ENCODE data around the gene DPF1.
"Not testable (repeated sequence)": the region's sequence is repeated elsewhere in the genome, so short reads cannot be mapped to it uniquely, and the experiment has no call there.

DPF1 gene

GRCh38 chr19:38263689-38264485 is 39.9 kb upstream of the DPF1 start:
- no peak overlapping the region for H3K27ac ChIP-seq (ENCODE audit: low read depth, low read length)
- no peaks in the 10 kb centered on the region for H3K4me1 ChIP-seq (ENCODE audit: control insufficient read depth, insufficient read depth, low read length, unreplicated experiment)
- no peak overlapping the region for H2AFZ ChIP-seq (ENCODE audit: low read length, unreplicated experiment)
- H3K79me2 ChIP-seq (ENCODE audit: control insufficient read depth, insufficient read depth, low read length, unreplicated experiment): no peaks in the 10 kb centered on the region
- peak overlapping the region; percentile 61 for H3K4me3 ChIP-seq (ENCODE audit: low read depth, low read length)
- no peaks in the 10 kb centered on the region for H3K36me3 ChIP-seq (ENCODE audit: insufficient read depth, low read length)
- 0 out of 2 replicates have a peak, but pooled peaks cover 3% of the 10 kb centered on the region for H3K27me3 ChIP-seq (ENCODE audit: insufficient read depth, low read length)

DNA sequence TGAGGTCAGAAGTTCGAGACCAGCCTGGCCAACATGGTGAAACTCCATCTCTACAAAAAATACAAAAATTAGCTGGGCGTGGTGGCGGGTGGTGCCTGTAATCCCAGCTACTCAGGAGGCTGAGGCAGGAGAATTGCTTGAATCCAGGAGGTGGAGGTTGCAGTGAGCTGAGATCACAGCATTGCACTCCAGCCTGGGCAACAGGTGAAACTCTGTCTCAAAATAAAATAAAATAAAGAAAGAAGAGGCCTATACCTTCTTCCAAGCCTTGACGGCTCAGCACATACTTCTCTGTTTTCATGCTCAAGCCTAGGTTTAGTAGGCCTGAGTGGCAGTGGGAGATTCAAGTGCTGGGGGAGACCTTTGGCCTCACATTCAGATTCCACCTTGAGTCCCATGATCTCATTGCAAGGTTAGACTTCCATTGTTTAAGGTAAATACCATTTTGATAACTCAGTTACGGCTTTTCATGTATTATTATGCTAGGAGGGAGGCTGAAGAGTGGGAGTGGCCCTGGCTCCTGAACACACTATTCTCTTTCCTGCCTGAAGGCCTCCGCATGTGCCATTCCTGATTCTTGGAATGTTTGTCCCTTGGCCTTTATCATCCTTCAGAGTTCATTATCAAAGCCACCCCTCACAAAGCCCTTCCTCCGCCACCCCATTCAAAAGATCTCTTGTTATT is 38.7 kb upstream of the DPF1 start:
- Histone ChIP-seq H3K4me1 (ENCODE audit: control insufficient read depth, insufficient read depth, low read length, unreplicated experiment) (no peaks in the 10 kb centered on the region), H3K79me2 (ENCODE audit: control insufficient read depth, insufficient read depth, low read length, unreplicated experiment) (no peaks in the 10 kb centered on the region), H3K27ac (ENCODE audit: low read depth, low read length) (no peak overlapping the region), H3K27me3 (ENCODE audit: insufficient read depth, low read length) (0 out of 2 replicates have a peak, but pooled peaks cover 3% of the 10 kb centered on the region), H2AFZ (ENCODE audit: low read length, unreplicated experiment) (no peak overlapping the region), H3K36me3 (ENCODE audit: insufficient read depth, low read length) (no peaks in the 10 kb centered on the region), H3K4me3 (ENCODE audit: low read depth, low read length) (no peak overlapping the region)

GRCh38 chr19:38261942-38262341 is 37.9 kb upstream of the DPF1 start:
- not testable (repeated sequence) for H3K36me3 ChIP-seq (ENCODE audit: insufficient read depth, low read length); H3K79me2 ChIP-seq (ENCODE audit: control insufficient read depth, insufficient read depth, low read length, unreplicated experiment); H3K27me3 ChIP-seq (ENCODE audit: insufficient read depth, low read length); H3K4me1 ChIP-seq (ENCODE audit: control insufficient read depth, insufficient read depth, low read length, unreplicated experiment); H2AFZ ChIP-seq (ENCODE audit: low read length, unreplicated experiment); H3K27ac ChIP-seq (ENCODE audit: low read depth, low read length); H3K4me3 ChIP-seq (ENCODE audit: low read depth, low read length)

DNA sequence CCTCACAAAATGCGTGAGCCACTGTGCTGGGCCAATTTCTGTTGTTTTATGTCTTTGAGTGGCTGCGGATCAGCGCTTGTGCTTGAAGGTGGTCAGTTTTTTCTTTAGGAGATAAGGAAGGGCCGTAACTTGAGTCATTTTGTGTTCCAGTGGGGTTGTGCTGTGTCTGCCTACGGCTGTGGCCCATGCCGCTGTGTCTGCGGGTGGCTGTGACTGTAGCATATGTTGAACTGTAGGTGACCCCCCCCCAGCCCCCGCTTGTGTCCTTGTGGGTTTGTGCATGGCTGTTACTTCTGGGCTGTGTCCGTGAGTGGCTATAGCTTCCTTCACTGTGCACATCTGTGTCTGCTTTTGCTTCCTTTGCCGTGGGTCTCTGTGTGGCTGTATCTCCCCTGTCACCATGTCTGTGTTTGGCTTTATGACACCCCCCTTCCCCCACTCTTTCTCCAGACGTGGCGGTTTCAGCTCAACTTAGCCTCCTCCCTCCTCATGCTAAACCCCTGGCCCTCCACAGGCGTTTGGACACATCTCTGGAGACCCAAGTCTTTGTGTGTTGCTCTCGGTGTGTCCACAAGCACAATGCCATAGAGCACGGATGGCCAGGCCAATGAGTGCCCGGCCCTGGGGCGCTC is 31.5 kb upstream of the DPF1 start:
- Histone ChIP-seq H3K4me3 (ENCODE audit: low read depth, low read length) (no peak overlapping the region), H2AFZ (ENCODE audit: low read length, unreplicated experiment) (no peak overlapping the region), H3K4me1 (ENCODE audit: control insufficient read depth, insufficient read depth, low read length, unreplicated experiment) (peaks cover 4% of the 10 kb centered on the region), H3K79me2 (ENCODE audit: control insufficient read depth, insufficient read depth, low read length, unreplicated experiment) (no peaks in the 10 kb centered on the region), H3K27ac (ENCODE audit: low read depth, low read length) (no peak overlapping the region), H3K27me3 (ENCODE audit: insufficient read depth, low read length) (peaks cover 5% of the 10 kb centered on the region; the same call in 1 of the 2 replicates), H3K36me3 (ENCODE audit: insufficient read depth, low read length) (no peaks in the 10 kb centered on the region)

- no peak overlapping the region for H3K27ac ChIP-seq (ENCODE audit: low read depth, low read length)
- no peak overlapping the region for H2AFZ ChIP-seq (ENCODE audit: low read length, unreplicated experiment)
- peaks cover 4% of the 10 kb centered on the region for H3K4me1 ChIP-seq (ENCODE audit: control insufficient read depth, insufficient read depth, low read length, unreplicated experiment)
- no peak overlapping the region for H3K4me3 ChIP-seq (ENCODE audit: low read depth, low read length)
- H3K36me3 ChIP-seq (ENCODE audit: insufficient read depth, low read length): no peaks in the 10 kb centered on the region
- no peaks in the 10 kb centered on the region for H3K79me2 ChIP-seq (ENCODE audit: control insufficient read depth, insufficient read depth, low read length, unreplicated experiment)
- peaks cover 5% of the 10 kb centered on the region; the same call in 1 of the 2 replicates for H3K27me3 ChIP-seq (ENCODE audit: insufficient read depth, low read length)
Measured at GRCh38 chr19:38253788-38254187, 29.8 kb upstream of the DPF1 start.

DNA sequence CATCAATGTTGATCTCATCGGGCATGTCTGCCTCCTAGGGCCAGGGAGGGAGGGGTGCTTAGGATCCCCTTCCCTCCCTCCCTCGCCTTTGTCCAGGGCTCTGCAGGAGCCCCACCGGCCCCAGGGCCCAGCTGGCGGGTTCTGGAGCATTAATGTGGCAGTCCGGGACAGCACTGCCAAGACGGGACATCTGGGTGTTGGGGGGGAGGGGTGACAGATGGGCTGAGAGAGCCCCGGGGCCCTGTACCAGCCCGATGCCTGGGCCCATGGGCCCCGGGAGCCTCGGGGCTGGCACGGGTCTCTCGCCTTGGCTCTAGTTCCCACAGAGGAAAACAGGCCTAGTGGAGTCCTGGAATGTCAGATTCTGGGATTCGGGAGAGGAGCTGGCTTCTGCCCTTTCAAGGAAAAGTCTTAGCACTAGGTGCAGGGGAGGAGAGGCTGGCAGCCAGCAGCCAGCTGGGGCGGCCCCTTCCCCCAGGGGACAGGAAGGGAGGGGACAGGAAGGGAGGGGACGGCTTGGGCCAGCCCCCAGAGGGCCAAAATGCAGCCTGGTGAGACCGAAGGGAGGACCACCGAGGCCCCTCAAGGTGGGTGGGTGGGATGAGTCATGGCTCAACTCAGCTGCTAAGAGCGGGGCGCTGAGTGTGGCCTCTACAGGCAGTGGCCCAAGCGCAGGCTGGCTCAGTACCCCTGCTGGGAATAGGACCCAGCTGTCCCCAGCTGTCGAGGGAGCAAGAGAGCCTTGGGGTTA is 29.1 kb upstream of the DPF1 start:
- H3K27me3 ChIP-seq (ENCODE audit: insufficient read depth, low read length): peaks cover 5% of the 10 kb centered on the region; the same call in 1 of the 2 replicates
- H3K79me2 ChIP-seq (ENCODE audit: control insufficient read depth, insufficient read depth, low read length, unreplicated experiment): no peaks in the 10 kb centered on the region
- no peaks in the 10 kb centered on the region for H3K36me3 ChIP-seq (ENCODE audit: insufficient read depth, low read length)
- no peak overlapping the region for H3K4me3 ChIP-seq (ENCODE audit: low read depth, low read length)
- H2AFZ ChIP-seq (ENCODE audit: low read length, unreplicated experiment): no peak overlapping the region
- peaks cover 4% of the 10 kb centered on the region for H3K4me1 ChIP-seq (ENCODE audit: control insufficient read depth, insufficient read depth, low read length, unreplicated experiment)
- no peak overlapping the region for H3K27ac ChIP-seq (ENCODE audit: low read depth, low read length)

DNA sequence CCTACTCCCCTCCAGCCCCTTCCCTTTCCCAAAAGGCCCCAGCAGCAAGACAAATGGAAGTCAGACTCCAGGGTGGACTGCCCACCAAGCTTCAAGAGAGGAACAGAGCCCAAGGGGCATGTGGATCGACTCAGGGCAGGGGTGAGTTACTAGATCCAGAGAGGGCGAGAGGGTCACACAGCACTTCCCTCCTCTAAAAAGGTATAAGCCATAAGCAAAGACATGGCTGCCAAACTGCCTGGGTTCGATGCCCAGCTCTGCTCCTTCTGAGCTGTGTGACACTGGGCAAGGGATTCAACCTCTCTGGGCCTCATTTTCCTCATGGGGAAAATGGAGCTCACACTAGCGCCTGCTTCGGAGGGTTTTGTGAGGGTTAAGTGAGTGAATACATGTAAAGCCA is 28.4 kb upstream of the DPF1 start:
- peaks cover 4% of the 10 kb centered on the region for H3K4me1 ChIP-seq (ENCODE audit: control insufficient read depth, insufficient read depth, low read length, unreplicated experiment)
- no peaks in the 10 kb centered on the region for H3K79me2 ChIP-seq (ENCODE audit: control insufficient read depth, insufficient read depth, low read length, unreplicated experiment)
- no peaks in the 10 kb centered on the region for H3K36me3 ChIP-seq (ENCODE audit: insufficient read depth, low read length)
- no peak overlapping the region for H2AFZ ChIP-seq (ENCODE audit: low read length, unreplicated experiment)
- no peak overlapping the region for H3K4me3 ChIP-seq (ENCODE audit: low read depth, low read length)
- no peak overlapping the region for H3K27ac ChIP-seq (ENCODE audit: low read depth, low read length)
- peaks cover 5% of the 10 kb centered on the region; the same call in 1 of the 2 replicates for H3K27me3 ChIP-seq (ENCODE audit: insufficient read depth, low read length)

GRCh38 chr19:38251564-38252051 is 27.6 kb upstream of the DPF1 start:
- Histone ChIP-seq H3K27me3 (ENCODE audit: insufficient read depth, low read length) (peaks cover 5% of the 10 kb centered on the region; the same call in 1 of the 2 replicates), H3K4me3 (ENCODE audit: low read depth, low read length) (no peak overlapping the region), H3K36me3 (ENCODE audit: insufficient read depth, low read length) (no peaks in the 10 kb centered on the region), H2AFZ (ENCODE audit: low read length, unreplicated experiment) (no peak overlapping the region), H3K4me1 (ENCODE audit: control insufficient read depth, insufficient read depth, low read length, unreplicated experiment) (peaks cover 4% of the 10 kb centered on the region), H3K79me2 (ENCODE audit: control insufficient read depth, insufficient read depth, low read length, unreplicated experiment) (no peaks in the 10 kb centered on the region), H3K27ac (ENCODE audit: low read depth, low read length) (no peak overlapping the region)

- H3K27me3 ChIP-seq (ENCODE audit: insufficient read depth, low read length): peaks cover 3% of the 10 kb centered on the region; the same call in 1 of the 2 replicates
- no peaks in the 10 kb centered on the region for H3K79me2 ChIP-seq (ENCODE audit: control insufficient read depth, insufficient read depth, low read length, unreplicated experiment)
- no peak overlapping the region for H3K27ac ChIP-seq (ENCODE audit: low read depth, low read length)
- H2AFZ ChIP-seq (ENCODE audit: low read length, unreplicated experiment): no peak overlapping the region
- H3K36me3 ChIP-seq (ENCODE audit: insufficient read depth, low read length): no peaks in the 10 kb centered on the region
- no peak overlapping the region for H3K4me3 ChIP-seq (ENCODE audit: low read depth, low read length)
- peaks cover 4% of the 10 kb centered on the region for H3K4me1 ChIP-seq (ENCODE audit: control insufficient read depth, insufficient read depth, low read length, unreplicated experiment)
Measured at GRCh38 chr19:38250821-38251563, 27.0 kb upstream of the DPF1 start.

Measured in ACC112 (cell line).